B cell (primary cell): ENCODE results near the gene PTBP3.

Experiments used
- CTCF ChIP-seq: fragments of 200-600 bp; IDR thresholded peaks from one replicate; pipeline ENCODE4 v1.8.0; 2022; ENCODE audit warnings: antibody characterized with exemption, mild to moderate bottlenecking
- EZH2 ChIP-seq: IDR thresholded peaks from 2 replicates; pipeline ENCODE4 v1.6.1; 2012; ENCODE audit warnings: borderline replicate concordance, low read depth, mild to moderate bottlenecking, moderate library complexity, low read length; ENCODE audit not compliant: insufficient read depth, poor library complexity, severe bottlenecking

DNA sequence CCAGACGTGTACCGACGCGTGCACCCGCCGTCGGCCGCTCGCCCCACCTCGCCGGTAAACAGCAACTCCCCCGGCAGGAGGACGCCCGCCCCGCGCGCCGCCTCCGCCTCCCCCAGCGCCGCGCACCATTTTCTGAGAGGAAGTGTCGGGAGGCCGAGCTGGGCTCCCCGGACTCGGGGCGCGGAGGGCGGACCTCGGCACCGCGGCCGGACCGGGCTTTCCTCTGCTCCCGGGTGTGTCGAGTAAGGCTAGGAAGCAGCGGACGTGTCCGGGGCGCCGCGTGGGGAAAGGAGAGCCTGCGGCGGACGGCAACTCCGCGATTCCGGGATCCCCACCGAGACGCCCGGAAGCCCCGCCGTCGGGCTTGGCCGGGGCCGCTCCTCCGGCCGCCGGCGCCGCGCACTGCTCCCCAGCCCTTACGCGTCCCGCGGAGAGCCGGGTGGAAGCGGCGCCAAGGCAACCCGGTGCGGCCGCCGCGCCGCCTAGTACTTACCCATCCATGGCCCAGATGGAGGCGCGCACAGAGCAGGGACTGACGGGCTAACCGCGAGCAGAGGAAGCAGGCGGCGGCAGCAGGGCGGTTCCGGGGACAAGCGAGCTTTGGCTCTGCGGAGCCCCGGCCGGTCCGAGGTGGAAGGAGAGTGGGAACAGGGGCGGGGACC, at the start of gene PTBP3:
- no peak for TF ChIP-seq CTCF
- TF ChIP-seq EZH2 = no peak
